GM18861 (cell line): ENCODE data around the gene TULP1.
"Not testable (repeated sequence)": the region's sequence is repeated elsewhere in the genome, so short reads cannot be mapped to it uniquely, and the experiment has no call there.

Experiments used
- ATAC-seq: cut with Tn5 transposase; IDR thresholded peaks from one replicate; pipeline ENCODE4 v1.9.1; 2021; ENCODE audit not compliant: unreplicated experiment

TULP1 gene

GRCh38 chr6:35512740-35513139, at the start of gene TULP1:
Gene TULP1, minus strand, starts transcription at chr6:35512896. Its CDS starts 38 bp downstream, at chr6:35512858.
- no peak for ATAC-seq

- no peak for ATAC-seq
Observed at GRCh38 chr6:35562060-35562459, 49.4 kb upstream of the TULP1 start.

GRCh38 chr6:35561113-35561512, 48.4 kb upstream of the TULP1 start:
- ATAC-seq = no peak

GRCh38 chr6:35558571-35558970, 45.9 kb upstream of the TULP1 start:
- ATAC-seq = no peak

- ATAC-seq = no peak
Observed at GRCh38 chr6:35557239-35557638, 44.5 kb upstream of the TULP1 start.

- no peak for ATAC-seq
Observed at GRCh38 chr6:35554811-35555210, 42.1 kb upstream of the TULP1 start.

GRCh38 chr6:35553315-35553714, 40.6 kb upstream of the TULP1 start:
- no peak for ATAC-seq

GRCh38 chr6:35552285-35552917, 39.7 kb upstream of the TULP1 start:
- no peak for ATAC-seq

- no peak for ATAC-seq
Observed at GRCh38 chr6:35550437-35550836, 37.7 kb upstream of the TULP1 start.

- ATAC-seq = no peak
Observed at GRCh38 chr6:35547676-35548075, 35.0 kb upstream of the TULP1 start.

- ATAC-seq = no peak
Observed at GRCh38 chr6:35544769-35545361, 32.2 kb upstream of the TULP1 start.

- no peak for ATAC-seq
Observed at GRCh38 chr6:35543459-35544193, 30.9 kb upstream of the TULP1 start.

GRCh38 chr6:35541836-35542235, 29.1 kb upstream of the TULP1 start:
- no peak for ATAC-seq

- ATAC-seq = no peak
Observed at GRCh38 chr6:35539223-35539622, 26.5 kb upstream of the TULP1 start.

GRCh38 chr6:35535847-35536246, 23.2 kb upstream of the TULP1 start:
- not testable (repeated sequence) for ATAC-seq

- no peak for ATAC-seq
Observed at GRCh38 chr6:35534407-35535170, 21.9 kb upstream of the TULP1 start.

- no peak for ATAC-seq
Observed at GRCh38 chr6:35533981-35534380, 21.3 kb upstream of the TULP1 start.

- no peak for ATAC-seq
Observed at GRCh38 chr6:35532126-35532525, 19.4 kb upstream of the TULP1 start.

- ATAC-seq = no peak
Observed at GRCh38 chr6:35524380-35525020, 11.8 kb upstream of the TULP1 start.

GRCh38 chr6:35522660-35523658, 10.3 kb upstream of the TULP1 start:
- no peak for ATAC-seq
